CD4-positive, alpha-beta T cell treated with Interferon alpha-2 for 1 hour (primary cell): ENCODE results near the gene HDGF.

Source experiments
- DNase-seq, 2 donors: peaks; one replicate each; pipeline ENCODE4 v3.0.0-alpha.2; 2020 to 2022

The HDGF gene

GRCh38 chr1:156751451-156751756 is at the start of gene HDGF:
TSS of gene HDGF (minus strand) at chr1:156751675. CDS start at chr1:156751429, 246 bp downstream.
- DNase-seq = no peak

DNA sequence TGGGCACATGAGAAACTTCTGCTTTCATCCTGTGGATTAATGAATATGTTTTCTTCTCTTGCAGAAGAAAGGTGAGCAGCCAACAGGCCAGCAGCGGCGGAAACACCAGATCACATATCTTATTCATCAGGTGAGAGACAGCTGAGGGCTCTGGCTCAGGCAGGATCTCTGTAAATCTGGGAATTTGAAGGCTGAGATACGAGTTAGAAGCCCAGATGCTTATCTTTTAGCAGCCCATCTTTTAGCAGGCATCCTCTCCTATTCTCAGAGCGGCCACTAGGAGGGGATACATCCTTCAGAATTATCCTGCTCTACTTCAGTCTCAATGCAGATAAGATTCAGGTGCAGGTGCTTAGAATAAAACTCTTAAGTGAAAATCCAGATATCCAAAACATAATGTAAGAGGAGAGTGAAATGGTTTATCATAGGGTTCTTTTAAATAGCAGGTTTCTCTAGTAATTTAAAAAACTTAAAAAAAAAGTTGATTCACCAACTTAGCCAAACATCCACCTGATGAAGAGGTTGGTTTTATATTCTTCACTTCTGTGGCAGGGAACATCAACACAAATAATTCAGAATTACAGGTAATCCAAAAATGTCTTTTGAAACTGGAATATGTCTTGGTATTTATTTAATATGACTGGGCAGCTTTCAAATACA is 45.9 kb upstream of the HDGF start:
- DNase-seq = peak; percentile 51 to 80

- no peak for DNase-seq
These were observed 45.0 kb upstream of the HDGF start for GRCh38 chr1:156796340-156797097.

GRCh38 chr1:156795787-156796186 is 44.3 kb upstream of the HDGF start:
- no peak for DNase-seq

DNA sequence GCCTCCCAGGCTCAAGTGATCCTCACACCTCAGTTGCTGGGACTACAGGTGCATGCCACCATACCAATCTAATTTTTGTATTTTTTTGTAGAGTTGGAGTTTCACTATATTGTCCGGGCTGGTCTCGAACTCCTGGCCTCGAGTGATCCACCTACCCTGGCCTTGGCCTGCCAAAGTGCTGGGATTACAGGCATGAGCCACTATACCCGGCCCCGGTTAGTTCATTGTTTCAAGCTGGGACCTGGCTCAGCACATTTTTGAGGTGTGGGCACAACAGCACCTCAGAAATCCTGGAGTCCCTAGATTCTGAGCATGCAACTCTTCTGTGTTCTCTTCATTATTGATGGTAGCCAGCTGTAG is 43.9 kb upstream of the HDGF start:
- no peak for DNase-seq

- no peak for DNase-seq
These were observed 43.3 kb upstream of the HDGF start for GRCh38 chr1:156794506-156795373.

GRCh38 chr1:156789621-156790318 is 38.3 kb upstream of the HDGF start:
- DNase-seq = no peak

- DNase-seq = no peak
These were observed 36.7 kb upstream of the HDGF start for GRCh38 chr1:156788136-156788535.

DNA sequence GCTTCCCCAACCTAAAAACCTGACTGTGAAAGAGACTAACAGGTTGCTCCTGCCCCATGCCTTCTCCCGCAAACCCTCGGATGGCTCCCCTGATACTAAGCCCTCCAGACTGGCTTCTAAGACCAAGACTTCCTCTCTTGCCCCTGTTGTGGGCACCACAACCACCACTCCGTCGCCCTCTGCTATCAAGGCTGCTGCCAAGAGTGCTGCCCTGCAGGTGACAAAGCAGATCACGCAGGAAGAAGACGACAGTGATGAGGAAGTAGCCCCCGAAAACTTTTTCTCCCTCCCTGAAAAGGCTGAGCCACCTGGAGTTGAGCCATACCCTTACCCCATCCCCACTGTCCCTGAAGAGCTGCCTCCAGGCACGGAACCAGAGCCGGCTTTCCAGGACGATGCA is 35.2 kb upstream of the HDGF start:
- DNase-seq = no peak

DNA sequence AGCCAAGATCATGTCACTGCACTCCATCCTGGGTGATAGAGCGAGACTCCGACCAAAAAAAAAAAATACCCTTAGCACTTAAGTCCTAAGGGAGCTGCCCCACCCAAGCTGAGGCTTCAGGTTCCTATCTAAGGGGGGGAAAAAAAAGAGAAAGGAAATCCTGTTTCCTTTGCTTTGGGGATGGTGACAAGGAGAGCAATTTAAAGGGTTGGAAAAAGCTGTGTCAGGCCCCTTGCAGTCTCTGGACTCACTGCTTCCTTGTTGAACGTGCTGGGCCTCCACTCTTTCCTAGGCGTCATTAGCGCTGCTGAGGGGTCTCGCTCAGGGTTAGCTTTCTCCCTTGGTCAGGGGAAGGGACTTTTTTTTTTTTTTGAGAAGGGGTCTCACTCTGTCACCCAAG is 34.0 kb upstream of the HDGF start:
- DNase-seq = no peak

DNA sequence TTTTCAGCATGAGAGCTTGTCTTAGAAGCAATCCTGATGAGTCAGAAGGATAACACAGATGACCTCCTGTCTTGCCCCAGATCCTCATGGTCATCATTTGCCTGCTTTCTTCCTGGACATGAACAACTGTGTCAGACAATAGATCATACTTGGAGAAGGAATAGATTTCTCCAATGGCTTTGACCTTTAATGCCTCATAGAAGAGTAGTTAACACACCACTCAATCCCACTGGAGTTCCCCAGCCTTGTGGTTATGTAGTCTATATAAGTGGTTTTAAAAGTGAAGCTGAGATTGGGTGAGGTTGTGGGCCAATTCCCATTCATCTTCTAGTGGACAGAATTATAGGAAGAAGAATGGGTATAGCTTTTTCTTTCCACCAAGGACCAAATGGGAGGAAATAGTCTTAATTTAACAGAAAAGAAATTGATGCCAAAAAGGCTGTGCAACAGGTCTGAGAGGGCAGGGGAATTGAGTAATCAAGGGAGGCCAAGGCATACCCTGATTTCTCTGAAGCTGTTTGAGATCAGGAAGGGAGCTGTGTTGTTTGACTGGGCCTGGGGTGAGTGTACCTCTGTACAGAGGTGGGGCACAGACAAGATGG is 30.2 kb upstream of the HDGF start:
- no peak for DNase-seq

- DNase-seq = no peak
These were observed 26.1 kb upstream of the HDGF start for GRCh38 chr1:156777573-156777972.

DNA sequence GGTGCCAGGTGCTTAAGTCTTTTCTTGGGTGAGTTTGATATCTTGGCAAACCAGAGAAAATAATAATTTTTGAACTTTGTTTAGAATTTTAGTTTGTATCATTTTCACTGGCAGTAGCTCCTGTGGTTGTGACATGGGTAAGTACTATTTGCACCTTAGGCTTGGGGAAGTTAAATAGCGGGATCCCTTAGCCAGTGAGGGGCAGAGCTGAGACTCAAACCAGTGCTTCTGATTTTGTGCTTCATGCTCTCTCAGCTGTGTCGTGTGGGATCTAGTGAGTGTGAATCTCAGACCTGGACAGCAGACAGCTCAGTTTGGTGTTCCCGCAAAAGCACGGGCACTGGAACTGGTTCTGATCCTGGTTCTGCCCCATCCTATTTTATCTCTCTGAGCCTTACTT is 25.5 kb upstream of the HDGF start:
- no peak for DNase-seq

DNA sequence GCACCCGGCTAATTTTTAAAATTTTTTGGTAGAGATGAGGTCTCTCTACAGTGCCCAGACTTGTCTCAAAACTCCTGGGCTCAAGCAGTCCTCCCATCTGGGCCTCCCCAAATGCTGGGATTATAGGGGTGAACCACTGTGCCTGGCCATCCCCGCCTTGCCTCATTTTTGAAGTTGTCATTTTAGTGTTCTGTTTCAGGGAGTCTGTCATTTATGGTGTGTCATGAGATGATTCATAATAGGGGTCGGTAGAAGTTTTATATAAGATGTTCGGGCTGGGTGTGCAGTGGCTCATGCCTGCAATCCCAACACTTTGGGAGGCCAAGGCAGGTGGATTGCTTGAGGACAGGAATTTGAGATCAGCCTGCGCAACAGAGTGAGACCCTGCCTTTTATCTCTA is 24.3 kb upstream of the HDGF start:
- DNase-seq = no peak

- DNase-seq = no peak
These were observed 22.1 kb upstream of the HDGF start for GRCh38 chr1:156773607-156774006.

GRCh38 chr1:156772728-156773497 is 21.4 kb upstream of the HDGF start:
- DNase-seq = no peak

DNA sequence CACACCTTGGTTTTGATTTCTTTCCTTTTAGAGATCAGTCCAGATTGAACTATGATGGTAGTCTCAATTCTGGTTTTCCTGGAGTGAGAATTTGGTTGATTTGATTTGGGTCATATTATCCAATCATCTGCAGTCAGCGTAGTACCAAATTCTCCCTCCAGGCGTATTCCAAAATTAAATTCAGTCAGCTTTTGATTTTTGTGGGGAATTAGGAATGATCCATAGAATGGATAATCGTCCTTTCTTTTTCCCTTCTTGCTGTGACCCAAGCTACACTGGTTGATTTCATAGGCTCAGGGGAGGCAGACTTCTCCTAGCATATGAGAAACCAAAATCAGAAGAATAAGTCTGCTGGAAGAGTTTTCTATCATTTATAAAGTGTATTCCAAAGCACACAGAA is 20.7 kb upstream of the HDGF start:
- no peak for DNase-seq

DNA sequence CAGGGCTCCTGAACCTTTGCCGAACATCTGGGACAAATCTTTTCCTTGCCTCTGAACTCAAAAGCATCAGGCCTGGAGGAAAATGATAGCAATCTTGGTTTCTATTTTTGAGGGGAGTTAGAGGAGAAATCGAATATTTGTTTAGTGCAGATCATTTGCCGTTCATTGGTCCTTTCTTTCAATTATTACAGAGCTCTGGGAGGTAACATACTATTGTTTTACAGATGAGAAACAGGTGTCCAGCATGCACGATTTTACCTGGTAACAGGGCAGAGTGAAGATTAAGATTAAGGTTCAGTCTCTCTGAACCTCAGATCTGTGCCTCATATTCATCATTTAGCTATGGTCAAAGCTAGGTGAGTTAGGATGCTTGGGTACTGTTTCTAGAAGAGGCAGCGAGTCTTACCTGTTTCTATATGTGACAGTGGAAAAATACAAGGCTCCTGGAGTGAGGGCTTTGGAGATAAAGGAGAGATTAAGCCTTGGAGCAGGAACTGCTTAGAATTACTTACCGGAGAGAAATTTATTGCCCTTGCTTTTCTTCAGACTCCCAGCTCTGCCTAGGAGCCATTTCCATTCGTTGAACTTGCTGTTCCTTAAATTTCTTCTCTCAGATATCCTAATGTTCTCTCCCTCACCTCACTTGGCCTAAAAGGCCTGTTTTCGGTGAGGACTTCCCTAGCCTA is 17.3 kb upstream of the HDGF start:
- DNase-seq = no peak

DNA sequence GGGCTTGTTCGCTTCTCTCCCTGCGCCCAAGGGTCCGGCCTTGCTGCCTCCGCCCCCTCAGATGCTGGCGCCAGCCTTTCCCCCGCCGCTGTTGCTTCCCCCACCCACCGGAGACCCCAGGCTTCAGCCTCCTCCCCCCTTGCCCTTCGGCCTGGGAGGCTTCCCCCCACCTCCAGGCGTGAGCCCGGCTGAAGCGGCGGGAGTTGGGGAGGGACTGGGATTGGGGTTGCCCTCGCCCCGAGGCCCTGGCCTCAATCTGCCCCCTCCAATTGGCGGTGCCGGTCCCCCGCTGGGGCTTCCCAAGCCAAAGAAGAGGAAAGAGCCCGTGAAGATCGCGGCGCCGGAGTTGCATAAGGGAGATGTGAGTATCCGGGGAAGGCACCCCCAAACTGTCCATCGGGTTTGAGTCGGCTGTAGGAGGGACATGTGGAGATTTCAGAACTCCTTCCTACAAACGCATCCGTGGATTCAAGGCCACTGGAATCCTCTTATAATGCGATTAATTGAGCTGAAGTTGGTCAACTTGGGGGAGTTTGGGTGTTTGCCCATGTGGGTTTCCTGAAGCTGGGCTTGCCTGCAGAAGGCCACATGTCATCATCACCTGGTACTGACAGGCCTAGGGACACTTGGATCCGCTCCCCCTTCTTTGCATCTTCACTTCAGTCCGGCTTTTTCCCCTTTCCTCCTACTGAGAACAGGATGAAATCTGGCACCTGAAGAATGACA is 16.6 kb upstream of the HDGF start:
- DNase-seq = peak in 1 of 2 donors; percentile 36

GRCh38 chr1:156767101-156767878 is 15.8 kb upstream of the HDGF start, which contains the start of gene PRCC:
TSS of gene PRCC (plus strand) at chr1:156767535. CDS start at chr1:156767772, 237 bp downstream.
- DNase-seq = peak; percentile 99 to 100
